ENCODE data around the gene OCIAD2. TPM values are rescaled to one million over a fixed set of nuclear protein-coding genes. Genes with fewer than 3 reads are reported as not detected.

Gene OCIAD2
- total and polyA plus RNA-seq, 2 of the 4 experiments (the other 2 are of a cell fraction): 16.5 to 21.4 TPM

DNA sequence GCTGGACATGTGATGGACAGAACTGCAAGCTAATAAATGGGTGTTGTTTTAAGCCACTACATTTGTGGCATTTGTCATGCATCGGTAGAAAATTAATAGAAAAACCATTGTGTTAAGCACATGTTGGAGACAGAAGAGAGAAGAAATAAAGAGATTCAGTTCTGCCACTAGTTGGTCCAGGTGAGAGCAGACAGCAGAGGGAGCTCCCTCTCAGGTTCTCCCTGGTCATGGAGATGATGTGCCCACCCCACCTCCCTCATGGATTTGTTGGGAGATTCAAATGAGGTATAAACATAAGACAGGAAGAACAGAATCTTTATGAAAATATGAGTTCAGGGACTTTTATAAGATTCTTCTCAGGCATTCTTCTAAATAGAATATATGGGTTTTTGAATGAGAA, 36.8 kb upstream of the OCIAD2 start:
- ATAC-seq (ENCODE audit: low read depth) (no peak), DNase-seq (no peak)
- Histone ChIP-seq H2BK20ac (ENCODE audit: low read depth, low read length) (no peak overlapping the region), H4K91ac (ENCODE audit: insufficient read depth, low read depth, low read length) (no peak overlapping the region), H3K27ac (ENCODE audit: insufficient read depth, low read length) (no peak overlapping the region), H3K4me1 (ENCODE audit: control insufficient read depth, insufficient read depth, low read length) (no peaks in the 10 kb centered on the region), H3K4ac (ENCODE audit: low read depth, low read length) (no peak overlapping the region), H3K9ac (ENCODE audit: low read depth, low read length) (no peak overlapping the region), H2BK15ac (ENCODE audit: low read depth, low read length) (no peak overlapping the region), H4K20me1 (ENCODE audit: insufficient read depth, low read length) (no peaks in the 10 kb centered on the region), H3K14ac (replicated peaks; ENCODE audit: low read depth, low read length) (no peak overlapping the region), H3K4me3 (ENCODE audit: insufficient read depth, low read depth, low read length) (no peak overlapping the region), H2BK120ac (ENCODE audit: low read depth, low read length) (no peak overlapping the region), H3K4me2 (ENCODE audit: low read depth, low read length) (no peak overlapping the region), H3K56ac (ENCODE audit: extremely low read depth, insufficient read depth, low read length) (no peak overlapping the region), H4K5ac (ENCODE audit: low read depth, low read length) (no peak overlapping the region), H3K79me1 (ENCODE audit: low read depth in 1 of 2, low read length in 2 of 2) (no peaks in the 10 kb centered on the region), H3K9me3 (ENCODE audit: control insufficient read depth, insufficient read depth, low read length) (0 out of 2 replicates have a peak, but pooled peaks cover under 1% of the 10 kb centered on the region), H2AK5ac (ENCODE audit: low read depth, low read length) (no peak overlapping the region), H3K9me1 (ENCODE audit: insufficient read depth, low read length) (no peaks in the 10 kb centered on the region), H3K27me3 (ENCODE audit: control insufficient read depth, insufficient read depth, low read length) (peaks cover 11% of the 10 kb centered on the region), H4K8ac (ENCODE audit: low read depth in 2 of 2, low read length in 2 of 2) (no peak overlapping the region), H3K36me3 (ENCODE audit: control insufficient read depth, insufficient read depth, low read length) (no peaks in the 10 kb centered on the region), H2AK9ac (replicated peaks; ENCODE audit: low read depth, low read length, poor library complexity) (no peak overlapping the region), H2AFZ (replicated peaks; ENCODE audit: low read length, poor library complexity) (no peak overlapping the region), H3K23ac (ENCODE audit: low read depth, low read length) (no peak overlapping the region), H2BK5ac (ENCODE audit: low read depth, low read length, poor library complexity, severe bottlenecking) (no peak overlapping the region), H3K18ac (ENCODE audit: low read depth, low read length) (no peak overlapping the region)
- dilution Hi-C loops (cut with HindIII; ENCODE audit: low sequenced_read_pairs, unreplicated experiment) (no loop called here), in situ Hi-C loops (cut with MboI; ENCODE audit: low sequenced_read_pairs) (no loop called here), intact Hi-C loops (cut with micrococcal nuclease) (no loop called here)
- ChIA-PET POLR2A (ENCODE audit: unreplicated experiment) (no interaction called here), CTCF (interaction anchor here (0.8 kb wide), 1 partner anchor 170 kb away, joined by 3 read pairs; no protein-coding TSS in a partner anchor)
- no TSS peak for BruUV-seq (replicated peaks)
- no CpG with 5 or more reads among the region's 1 CpG for WGBS, 2 experiments (ENCODE audit: extremely low coverage in 2 of 2, insufficient read length in 1 of 2)
- TF ChIP-seq MAZ (IDR thresholded peaks at IDR 0.05; ENCODE audit: borderline replicate concordance, low read depth, low read length) (no peak), RCOR1 (IDR thresholded peaks at IDR 0.05; ENCODE audit: insufficient replicate concordance, low read length) (no peak)
- TF ChIP-seq, protein P1, sequence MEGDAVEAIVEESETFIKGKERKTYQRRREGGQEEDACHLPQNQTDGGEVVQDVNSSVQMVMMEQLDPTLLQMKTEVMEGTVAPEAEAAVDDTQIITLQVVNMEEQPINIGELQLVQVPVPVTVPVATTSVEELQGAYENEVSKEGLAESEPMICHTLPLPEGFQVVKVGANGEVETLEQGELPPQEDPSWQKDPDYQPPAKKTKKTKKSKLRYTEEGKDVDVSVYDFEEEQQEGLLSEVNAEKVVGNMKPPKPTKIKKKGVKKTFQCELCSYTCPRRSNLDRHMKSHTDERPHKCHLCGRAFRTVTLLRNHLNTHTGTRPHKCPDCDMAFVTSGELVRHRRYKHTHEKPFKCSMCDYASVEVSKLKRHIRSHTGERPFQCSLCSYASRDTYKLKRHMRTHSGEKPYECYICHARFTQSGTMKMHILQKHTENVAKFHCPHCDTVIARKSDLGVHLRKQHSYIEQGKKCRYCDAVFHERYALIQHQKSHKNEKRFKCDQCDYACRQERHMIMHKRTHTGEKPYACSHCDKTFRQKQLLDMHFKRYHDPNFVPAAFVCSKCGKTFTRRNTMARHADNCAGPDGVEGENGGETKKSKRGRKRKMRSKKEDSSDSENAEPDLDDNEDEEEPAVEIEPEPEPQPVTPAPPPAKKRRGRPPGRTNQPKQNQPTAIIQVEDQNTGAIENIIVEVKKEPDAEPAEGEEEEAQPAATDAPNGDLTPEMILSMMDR (conservative IDR thresholded peaks at IDR 0.05; ENCODE audit: low read depth, low read length): peak; percentile 7; the same call in 1 of the 2 replicates
